GM18868 (cell line): ENCODE data around the gene ALDOB.

Experiments used
- ATAC-seq: cut with Tn5 transposase; IDR thresholded peaks from one replicate; pipeline ENCODE4 v1.9.1; 2021; ENCODE audit warnings: mild to moderate bottlenecking, moderate library complexity; ENCODE audit not compliant: unreplicated experiment

Gene ALDOB

GRCh38 chr9:101435601-101436079 is at the start of gene ALDOB:
Gene ALDOB, minus strand, starts transcription at chr9:101435774. Its CDS starts 4,887 bp downstream, at chr9:101430887.
- no peak for ATAC-seq

DNA sequence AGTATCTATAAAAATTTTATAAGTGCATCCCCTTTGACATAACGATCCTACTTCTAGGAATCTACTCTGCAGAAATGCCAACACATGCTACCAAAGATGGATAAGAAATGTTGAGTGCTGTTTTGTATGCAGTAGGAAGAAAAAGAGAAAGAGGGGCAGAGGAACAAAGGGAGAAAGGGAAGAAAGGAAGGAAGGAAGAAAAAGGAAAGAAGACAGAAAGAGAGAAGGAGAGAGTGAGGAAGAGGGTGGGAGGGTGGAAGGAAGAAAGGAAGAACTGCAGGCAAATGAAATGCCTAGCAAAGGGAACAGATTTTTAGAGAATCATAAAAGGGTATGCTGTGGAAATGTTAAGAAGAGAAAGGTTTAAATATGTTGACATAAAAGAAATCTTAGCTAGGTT is 48.5 kb upstream of the ALDOB start:
- no peak for ATAC-seq

GRCh38 chr9:101481261-101481660 is 45.7 kb upstream of the ALDOB start:
- ATAC-seq = no peak

DNA sequence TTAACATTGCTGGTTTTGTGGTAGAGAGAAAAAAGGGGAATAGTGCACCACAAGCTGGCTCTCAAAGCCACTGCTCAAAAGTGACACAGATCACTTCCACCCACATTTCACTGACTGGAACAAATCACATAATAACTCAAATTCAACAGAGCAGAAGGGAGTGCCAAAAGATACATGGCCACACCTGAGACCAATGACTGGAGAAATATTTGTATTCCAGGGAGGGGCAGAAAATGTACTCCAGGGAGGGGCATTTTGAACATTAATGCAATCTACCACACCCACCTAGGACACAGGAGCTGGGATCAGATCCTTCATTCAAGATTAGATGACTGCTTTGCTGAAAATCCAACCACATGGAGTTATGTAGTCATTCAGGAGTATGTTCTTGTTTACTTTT is 44.8 kb upstream of the ALDOB start:
- ATAC-seq = no peak

DNA sequence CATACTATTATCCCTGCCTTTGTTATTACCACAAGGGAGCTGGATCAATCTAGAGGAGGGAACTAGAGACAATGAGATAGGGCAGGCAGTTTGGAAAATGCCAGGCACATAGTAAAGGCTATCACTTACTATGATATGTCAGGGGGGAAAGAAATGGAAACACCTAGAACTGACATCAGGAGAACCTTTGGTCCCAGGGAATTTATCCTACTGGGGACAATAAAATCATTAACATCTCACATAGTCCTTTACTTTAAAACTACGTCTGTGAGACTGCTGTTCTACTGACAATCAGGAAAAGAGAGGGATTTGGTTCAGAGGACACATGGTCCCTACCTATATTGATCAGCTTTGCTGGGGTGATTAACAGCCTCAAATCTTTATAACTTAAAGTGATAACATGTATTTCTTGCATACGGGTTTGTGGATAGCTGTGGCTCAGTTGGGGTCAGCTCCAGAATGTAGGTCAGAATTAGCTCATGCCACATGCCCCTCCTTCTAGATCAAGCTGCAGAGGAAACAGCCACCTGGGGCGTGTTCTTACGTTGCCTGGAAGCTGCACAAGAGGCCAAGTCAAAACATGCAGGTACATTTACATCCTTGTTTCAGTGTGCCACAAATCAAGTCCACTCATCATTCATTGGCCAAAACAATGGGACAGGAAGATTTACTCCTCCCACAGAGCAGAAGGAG is 43.9 kb upstream of the ALDOB start:
- no peak for ATAC-seq

GRCh38 chr9:101478906-101479305 is 43.3 kb upstream of the ALDOB start:
- ATAC-seq = no peak

GRCh38 chr9:101478444-101478843 is 42.9 kb upstream of the ALDOB start:
- no peak for ATAC-seq

DNA sequence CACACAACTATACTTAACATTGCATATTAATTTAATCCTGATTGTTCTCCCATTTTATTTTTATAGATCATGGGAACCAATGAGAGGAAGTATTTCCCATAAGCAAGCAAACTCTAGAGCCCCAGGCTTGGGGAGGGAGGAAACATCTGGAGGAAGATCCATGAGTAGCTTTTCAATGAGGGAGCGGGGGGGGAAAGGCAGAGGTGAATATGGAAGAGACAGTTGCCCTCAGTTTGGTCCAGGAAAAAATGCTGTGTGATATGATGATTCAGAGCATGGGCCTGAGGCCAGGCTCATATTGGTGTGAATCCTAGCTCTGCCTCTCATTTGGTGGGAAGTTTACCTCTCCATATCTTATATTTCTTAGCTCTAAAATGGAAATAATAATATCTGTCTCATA is 42.2 kb upstream of the ALDOB start:
- no peak for ATAC-seq

DNA sequence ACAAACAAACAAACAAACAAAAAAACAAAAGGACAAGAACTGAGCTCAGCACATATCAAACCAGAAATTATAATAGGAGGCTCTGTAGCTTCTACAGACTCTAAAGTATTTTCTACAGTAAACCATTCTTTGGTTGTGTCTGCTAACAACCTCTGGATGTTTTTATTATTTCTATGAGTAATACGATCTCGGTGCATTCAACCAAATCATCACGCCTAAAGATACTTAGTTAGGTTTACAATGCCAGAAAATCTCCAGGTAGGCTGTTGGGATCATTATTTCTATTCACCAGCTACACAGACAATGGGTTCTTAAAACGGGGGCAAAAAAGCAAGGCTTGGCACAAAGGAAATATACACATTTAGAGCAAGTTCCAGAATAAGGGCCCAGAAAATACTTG is 41.6 kb upstream of the ALDOB start:
- no peak for ATAC-seq

DNA sequence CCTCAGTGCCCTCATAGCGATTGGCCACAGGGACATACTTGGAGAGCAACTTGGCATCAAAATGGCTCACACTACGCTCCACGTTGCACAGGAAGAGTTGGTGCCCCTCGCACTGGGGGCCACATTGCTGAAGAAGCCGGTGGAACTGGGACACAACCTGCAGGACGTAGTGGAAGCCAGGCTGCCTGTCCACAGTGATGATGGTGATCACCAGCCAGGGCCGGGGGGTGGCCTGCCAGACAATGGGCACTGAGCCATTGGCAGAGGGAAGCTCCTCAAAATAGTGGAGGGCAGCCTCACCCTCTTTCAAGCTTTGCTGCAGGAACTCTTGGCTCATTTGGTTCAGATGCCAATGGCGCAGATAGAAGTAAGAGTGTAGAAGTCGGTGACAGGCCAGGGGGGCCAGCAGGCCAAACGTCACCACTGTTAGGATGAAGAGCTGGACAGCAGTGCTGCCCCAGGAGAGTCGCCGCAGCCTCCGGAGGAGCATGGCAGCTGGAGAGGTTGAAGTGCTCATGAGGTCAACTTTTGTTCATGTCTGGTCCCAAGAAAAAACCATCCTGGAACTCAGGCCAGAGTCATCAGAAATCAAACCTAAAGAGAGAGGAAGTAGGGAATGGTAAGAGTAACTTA is 41.1 kb upstream of the ALDOB start:
- no peak for ATAC-seq

- ATAC-seq = no peak
These were observed 37.3 kb upstream of the ALDOB start for GRCh38 chr9:101472891-101473290.

DNA sequence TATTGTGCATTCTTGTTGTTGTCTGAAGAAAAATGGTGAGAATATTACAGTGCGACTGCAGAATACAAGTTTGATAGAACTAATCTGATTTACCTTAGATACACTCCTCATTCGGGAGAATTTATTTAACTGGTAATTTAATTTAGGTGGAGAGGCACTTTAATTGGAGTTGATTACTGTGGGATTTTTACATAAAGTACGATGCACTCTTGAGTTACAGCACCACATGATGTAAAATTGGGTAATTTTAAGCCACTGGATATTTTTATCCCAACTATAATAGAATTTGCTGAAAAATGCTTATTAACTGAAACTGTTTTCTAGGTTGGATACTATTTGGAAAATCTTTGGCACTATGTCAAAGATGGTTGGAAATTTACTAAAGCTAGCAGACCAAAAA is 35.4 kb upstream of the ALDOB start:
- ATAC-seq = no peak

- no peak for ATAC-seq
These were observed 34.4 kb upstream of the ALDOB start for GRCh38 chr9:101470021-101470420.

- no peak for ATAC-seq
These were observed 33.5 kb upstream of the ALDOB start for GRCh38 chr9:101469026-101469425.

DNA sequence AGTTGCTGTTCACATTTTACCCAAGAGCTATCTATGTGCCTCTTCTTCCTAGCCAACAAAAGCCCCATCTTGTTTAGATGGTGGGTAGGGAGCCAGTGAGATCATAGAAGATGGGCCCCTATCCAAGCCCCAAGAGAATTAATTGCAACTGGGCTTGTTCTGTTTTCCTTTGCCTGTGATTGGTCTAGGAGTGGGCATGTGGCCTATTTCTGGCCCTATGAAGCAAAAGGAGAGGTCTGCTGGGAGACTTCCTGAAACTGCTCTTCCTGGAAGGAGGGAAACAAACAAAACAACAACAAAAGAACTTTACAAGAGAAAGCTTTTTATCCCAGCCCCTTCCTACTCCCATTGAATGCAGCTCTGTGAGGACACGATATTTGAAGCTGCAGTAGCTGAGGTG is 32.5 kb upstream of the ALDOB start:
- no peak for ATAC-seq

GRCh38 chr9:101467690-101468089 is 32.1 kb upstream of the ALDOB start:
- no peak for ATAC-seq

GRCh38 chr9:101466863-101467262 is 31.3 kb upstream of the ALDOB start:
- ATAC-seq = no peak

DNA sequence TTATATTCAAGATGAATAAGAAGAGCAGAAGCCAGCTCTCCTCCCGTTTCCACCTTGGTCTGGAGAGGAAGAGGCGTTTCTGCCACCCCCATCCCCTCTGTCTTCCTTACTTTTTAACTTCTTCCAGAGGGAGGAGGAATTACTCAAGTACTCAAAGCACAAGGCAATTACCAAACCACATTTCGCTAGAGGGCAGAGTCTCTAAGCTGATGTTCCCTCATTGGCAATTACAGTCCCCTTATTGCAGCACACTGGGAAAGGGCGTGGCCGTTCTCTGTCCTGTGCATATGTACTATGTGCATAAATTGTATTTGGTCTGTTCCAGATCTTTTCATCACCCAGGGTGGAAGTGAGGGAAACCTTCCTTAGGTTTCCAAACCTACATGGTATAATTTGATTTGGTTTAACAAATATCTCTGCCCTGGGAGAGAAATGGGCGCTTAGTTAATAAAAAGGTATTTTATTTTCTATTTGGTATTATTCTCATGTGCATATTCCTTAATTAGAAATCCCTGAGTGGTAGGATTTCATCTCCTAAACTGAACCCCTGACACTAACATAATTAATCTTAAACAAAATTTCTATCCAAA is 29.8 kb upstream of the ALDOB start:
- no peak for ATAC-seq

GRCh38 chr9:101463397-101463796 is 27.8 kb upstream of the ALDOB start:
- ATAC-seq = no peak

GRCh38 chr9:101462558-101462957 is 27.0 kb upstream of the ALDOB start:
- ATAC-seq = no peak

GRCh38 chr9:101460965-101461364 is 25.4 kb upstream of the ALDOB start:
- ATAC-seq = no peak

GRCh38 chr9:101458963-101459631 is 23.5 kb upstream of the ALDOB start:
- peak; percentile 96 for ATAC-seq
